Activated CD4-positive, CD25-positive, alpha-beta regulatory T cell treated with anti-CD3 and anti-CD28 coated beads, Interleukin-2, amount 50 U/mL, for 16 hours (primary cell): ENCODE results near the gene DNAAF3.

Source experiments
- DNase-seq: peaks from one replicate; pipeline ENCODE4 v3.0.0-alpha.2; 2020; ENCODE audit warnings: low read depth, low spot score

The DNAAF3 gene

DNA sequence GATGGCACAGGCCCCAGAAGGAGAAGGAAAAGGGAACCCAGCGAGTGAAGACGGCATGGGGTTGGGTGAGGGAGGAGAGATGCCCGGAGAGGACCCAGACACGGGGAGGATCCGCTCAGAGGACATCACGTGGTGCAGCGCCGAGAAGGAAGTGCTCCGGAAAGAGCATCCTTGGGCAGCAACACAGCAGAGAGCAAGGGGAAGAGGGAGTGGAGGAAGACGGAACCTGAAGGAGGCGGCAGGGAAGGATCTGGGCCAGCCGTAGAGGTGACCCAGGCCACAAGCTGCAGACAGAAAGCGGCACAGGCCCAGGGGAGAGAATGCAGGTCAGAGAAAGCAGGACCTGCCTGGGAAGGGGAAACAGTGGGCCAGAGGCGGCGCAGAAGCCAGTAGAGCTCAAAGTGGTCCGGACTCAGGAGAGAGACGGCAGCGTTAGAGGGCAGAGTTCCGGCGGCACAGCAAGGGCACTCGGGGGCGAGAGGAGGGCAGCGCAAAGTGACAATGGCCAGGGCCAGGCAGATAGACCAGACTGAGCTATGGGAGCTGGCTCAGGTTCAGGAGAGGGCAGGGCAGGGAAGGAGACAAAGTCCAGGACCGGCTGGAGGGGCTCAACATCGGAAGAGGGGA lies 50.1 kb downstream of the DNAAF3 start:
- DNase-seq: no peak

DNA sequence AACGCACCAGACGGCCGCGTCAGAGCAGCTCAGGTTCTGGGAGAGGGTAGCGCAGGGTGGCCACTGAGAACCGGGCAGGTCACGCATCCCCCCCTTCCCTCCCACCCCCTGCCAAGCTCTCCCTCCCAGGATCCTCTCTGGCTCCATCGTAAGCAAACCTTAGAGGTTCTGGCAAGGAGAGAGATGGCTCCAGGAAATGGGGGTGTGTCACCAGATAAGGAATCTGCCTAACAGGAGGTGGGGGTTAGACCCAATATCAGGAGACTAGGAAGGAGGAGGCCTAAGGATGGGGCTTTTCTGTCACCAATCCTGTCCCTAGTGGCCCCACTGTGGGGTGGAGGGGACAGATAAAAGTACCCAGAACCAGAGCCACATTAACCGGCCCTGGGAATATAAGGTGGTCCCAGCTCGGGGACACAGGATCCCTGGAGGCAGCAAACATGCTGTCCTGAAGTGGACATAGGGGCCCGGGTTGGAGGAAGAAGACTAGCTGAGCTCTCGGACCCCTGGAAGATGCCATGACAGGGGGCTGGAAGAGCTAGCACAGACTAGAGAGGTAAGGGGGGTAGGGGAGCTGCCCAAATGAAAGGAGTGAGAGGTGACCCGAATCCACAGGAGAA lies 50.9 kb downstream of the DNAAF3 start:
- no peak for DNase-seq

DNA sequence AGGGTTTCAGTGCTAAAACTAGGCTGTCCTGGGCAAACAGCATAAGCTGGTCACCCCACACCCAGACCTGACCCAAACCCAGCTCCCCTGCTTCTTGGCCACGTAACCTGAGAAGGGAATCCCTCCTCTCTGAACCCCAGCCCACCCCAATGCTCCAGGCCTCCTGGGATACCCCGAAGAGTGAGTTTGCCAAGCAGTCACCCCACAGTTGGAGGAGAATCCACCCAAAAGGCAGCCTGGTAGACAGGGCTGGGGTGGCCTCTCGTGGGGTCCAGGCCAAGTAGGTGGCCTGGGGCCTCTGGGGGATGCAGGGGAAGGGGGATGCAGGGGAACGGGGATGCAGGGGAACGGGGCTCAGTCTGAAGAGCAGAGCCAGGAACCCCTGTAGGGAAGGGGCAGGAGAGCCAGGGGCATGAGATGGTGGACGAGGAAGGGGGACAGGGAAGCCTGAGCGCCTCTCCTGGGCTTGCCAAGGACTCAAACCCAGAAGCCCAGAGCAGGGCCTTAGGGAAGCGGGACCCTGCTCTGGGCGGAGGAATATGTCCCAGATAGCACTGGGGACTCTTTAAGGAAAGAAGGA lies 51.8 kb downstream of the DNAAF3 start:
- no peak for DNase-seq

DNA sequence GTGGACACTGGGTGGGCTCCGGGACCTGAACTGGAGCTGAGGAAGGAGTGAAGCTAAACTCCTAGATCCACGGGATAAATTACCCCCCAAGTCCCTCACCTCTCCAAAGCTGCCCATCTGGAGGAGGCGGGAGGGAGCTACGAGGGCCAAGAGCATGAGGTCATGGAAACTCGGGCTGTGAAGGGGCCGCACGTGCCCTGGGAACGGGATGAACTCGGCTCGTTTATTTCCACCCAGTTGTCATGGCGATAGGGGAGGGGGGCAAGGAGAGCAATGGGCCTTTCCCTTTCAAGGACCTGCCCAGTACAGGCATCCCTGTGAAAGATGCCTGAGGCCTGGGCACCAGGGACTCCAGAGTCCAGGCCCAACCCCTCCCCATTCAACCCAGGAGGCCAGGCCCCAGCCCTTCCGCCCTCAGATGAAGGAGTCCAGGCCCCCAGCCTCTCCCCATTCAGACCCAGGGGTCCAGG lies 52.8 kb downstream of the DNAAF3 start:
- DNase-seq: no peak

DNA sequence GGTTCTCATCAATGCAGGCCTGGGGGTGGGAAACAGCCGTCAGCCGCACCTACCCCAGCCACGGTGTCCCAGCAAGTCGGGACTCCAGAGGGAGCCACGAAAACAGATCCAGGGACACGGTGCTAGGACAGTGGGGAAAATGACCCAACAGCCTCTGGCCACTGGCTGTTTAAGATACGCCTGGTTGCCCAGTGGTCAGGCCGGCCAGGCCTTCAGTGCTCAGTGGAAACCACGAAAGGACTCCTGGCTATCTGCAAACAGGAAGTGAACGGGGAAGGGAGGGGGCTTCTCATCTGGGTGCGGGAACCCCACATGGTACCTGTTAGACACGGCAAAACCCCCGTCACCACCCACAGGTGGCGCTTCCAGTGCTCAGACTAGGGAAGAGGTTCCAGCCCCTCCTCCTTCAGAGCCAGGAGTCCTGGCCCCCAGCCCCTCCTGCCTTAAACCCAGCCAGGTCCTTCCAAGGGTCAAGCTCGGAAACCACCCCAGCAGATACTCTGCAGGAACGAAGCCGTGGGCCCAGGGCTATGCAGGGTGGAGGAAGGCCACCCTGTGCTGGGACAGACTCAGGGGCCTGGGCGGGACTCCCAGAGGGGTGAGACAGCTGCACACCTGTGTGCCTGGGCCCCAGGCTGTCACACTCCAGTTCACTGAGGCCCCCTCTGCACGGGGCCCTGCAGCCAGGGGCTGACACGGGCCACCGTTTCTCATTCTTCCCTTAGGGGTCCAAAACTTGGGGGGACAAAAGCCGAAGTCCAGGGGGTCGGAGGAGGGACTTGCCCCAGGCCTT lies 53.4 kb downstream of the DNAAF3 start:
- no peak for DNase-seq

DNA sequence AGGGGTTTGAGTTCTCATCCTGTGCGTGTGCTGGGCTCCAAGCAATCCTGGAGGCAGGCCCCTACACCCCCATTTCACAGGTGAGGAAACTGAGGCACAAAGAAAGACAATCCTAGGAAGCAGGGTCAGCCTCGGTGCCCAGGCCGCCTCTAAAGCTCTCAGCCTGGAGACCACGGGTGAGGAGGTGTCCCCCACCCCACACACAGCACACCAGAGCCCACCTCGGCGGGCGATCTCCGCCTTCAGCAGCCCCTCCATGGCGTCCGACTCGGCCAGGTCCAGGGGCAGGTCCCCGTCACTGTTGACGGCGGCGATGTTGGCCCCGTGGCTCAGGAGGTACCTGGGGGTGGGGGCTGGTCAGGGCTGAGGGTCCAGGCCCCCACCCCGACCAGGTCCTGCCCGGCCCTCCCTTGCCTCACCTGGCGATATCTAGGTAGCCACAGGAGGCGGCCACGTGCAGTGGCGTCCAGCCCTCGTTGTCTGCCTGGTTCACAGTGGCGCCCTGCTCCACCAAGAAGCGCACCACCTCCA lies 54.1 kb downstream of the DNAAF3 start:
- DNase-seq: no peak

DNA sequence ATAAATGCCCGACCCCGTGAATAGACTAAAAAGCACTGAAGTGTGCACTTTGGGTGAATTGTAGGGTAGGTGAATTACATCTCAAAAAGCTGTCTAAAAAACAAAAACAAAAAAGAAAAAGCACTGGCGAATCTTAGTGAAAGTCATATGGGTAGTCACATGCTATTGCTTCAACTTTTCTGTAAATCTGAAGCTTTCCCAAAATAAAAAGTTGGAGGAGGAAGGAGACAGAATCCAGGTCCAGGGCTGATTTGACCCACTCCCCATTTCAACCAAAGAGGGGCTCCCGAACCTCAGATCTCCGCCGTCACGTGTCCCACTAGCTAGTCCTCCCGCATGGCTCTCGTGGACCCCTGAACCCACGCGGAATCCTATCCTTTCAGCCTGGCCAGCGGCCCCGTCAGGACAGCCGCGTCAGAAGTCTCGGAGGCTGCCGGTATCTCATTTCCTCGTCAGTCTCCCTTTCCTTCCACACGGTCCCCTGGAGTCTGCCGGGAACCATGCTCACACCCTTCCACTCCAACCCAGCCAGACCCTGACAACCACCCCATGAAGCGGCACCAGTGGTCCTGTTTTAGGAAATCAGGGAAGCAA lies 55.1 kb downstream of the DNAAF3 start:
- DNase-seq: no peak

DNA sequence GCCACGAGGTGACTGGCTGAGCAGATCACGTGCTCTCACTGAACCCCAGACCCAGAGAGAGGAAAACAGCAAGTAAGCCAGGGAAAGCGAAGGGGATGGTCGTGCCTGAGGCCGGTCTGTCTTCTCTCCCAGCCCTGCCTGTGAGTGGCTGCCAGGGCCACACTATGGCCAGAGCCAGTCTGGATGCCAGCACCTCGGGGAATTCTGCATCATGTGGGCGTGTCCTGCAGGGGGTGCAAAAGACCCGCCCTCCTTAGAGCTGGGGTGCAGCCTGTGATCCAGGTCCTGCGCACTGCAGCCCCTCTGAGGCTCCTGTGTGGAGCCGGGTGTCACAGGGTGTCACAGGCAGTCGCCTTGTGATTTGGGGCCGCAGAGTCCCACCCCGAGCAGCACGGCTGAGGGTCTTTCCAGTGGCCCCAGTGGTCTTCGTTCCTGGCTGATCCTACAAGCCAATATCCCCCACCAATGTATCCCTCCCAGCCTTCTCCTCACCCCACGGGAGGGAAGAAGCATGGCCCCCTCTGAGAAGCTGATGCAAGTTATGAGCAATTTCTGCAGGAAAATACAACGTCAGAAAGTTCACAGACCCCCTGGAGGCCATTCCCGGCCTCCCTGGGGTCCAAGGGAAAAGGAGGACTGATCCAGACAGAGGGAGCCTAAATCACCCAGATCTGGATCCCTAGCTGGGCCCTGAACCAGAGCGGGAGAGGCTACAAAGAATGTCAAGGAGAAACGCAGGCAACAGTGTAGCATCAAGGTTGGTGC lies 56.7 kb downstream of the DNAAF3 start:
- DNase-seq: no peak
